Measurements from ENCODE around the gene C22orf39.

GRCh38 chr22:19440411-19441195, 6.9 kb downstream of the C22orf39 start:
- TF ChIP-seq GATA3 (IDR thresholded peaks at IDR 0.05; ENCODE audit: low read depth, low read length), result no peak
- TF ChIP-seq GATA2 (IDR thresholded peaks at IDR 0.05; ENCODE audit: low read depth, low read length), result no peak
